OCI-LY7 (cell line): ENCODE measurements around the gene TMEM165.

Source experiments
- EZH2phosphoT487 ChIP-seq: fragments of 200-600 bp; sonication (generic); IDR thresholded peaks from 2 replicates; pipeline ENCODE4 v1.6.1; 2018; ENCODE audit warnings: low read depth, borderline replicate concordance, mild to moderate bottlenecking, mixed run types, antibody characterized with exemption, low read length, moderate library complexity, mixed read lengths
- TF ChIP-seq, protein P1 (sequence below): fragments of 200-600 bp; sonication (generic); conservative IDR thresholded peaks from 2 replicates; pipeline ENCODE4 v1.5.1; 2014; ENCODE audit warnings: mild to moderate bottlenecking, antibody characterized with exemption, low read length, moderate library complexity, mixed read lengths

- TF ChIP-seq, protein P1, sequence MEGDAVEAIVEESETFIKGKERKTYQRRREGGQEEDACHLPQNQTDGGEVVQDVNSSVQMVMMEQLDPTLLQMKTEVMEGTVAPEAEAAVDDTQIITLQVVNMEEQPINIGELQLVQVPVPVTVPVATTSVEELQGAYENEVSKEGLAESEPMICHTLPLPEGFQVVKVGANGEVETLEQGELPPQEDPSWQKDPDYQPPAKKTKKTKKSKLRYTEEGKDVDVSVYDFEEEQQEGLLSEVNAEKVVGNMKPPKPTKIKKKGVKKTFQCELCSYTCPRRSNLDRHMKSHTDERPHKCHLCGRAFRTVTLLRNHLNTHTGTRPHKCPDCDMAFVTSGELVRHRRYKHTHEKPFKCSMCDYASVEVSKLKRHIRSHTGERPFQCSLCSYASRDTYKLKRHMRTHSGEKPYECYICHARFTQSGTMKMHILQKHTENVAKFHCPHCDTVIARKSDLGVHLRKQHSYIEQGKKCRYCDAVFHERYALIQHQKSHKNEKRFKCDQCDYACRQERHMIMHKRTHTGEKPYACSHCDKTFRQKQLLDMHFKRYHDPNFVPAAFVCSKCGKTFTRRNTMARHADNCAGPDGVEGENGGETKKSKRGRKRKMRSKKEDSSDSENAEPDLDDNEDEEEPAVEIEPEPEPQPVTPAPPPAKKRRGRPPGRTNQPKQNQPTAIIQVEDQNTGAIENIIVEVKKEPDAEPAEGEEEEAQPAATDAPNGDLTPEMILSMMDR = no peak
- TF ChIP-seq EZH2phosphoT487 = no peak
Observed at GRCh38 chr4:55395529-55396307, at the start of gene TMEM165.
